Testis (tissue), 3 donors: ENCODE results near the gene BBLN. TPM values are rescaled to one million over a fixed set of nuclear protein-coding genes. Genes with fewer than 3 reads are reported as not detected.

Source experiments
- DNase-seq: peaks from one replicate; pipeline ENCODE4 v3.0.0-alpha.2; 2019
- H3K27ac ChIP-seq, 2 donors: fragments of 200-600 bp; sonication (generic); one replicate each; pipeline ENCODE4 v1.5.1; 2019
- H3K27me3 ChIP-seq: fragments of 200-600 bp; sonication (generic); one replicate; pipeline ENCODE4 v1.5.1; 2019
- H3K36me3 ChIP-seq: fragments of 200-600 bp; sonication (generic); one replicate; pipeline ENCODE4 v1.5.1; 2017; ENCODE audit warnings: low read depth; ENCODE audit errors: missing control alignments
- H3K4me1 ChIP-seq: fragments of 200-600 bp; sonication (generic); one replicate; pipeline ENCODE4 v1.5.1; 2019
- H3K4me3 ChIP-seq, 2 donors: fragments of 200-600 bp; sonication (generic); one replicate each; pipeline ENCODE4 v1.5.1; 2017 to 2019
- H3K9me3 ChIP-seq: fragments of 200-600 bp; sonication (generic); one replicate; pipeline ENCODE4 v1.5.1; 2017
- POLR2A ChIP-seq: fragments of 450-650 bp; IDR thresholded peaks from one replicate; pipeline ENCODE4 v1.6.1; 2017; ENCODE audit warnings: antibody characterized with exemption, mild to moderate bottlenecking, moderate library complexity
- WGBS, 2 donors: methylation state at CpG; one replicate each; pipeline ENCODE4 v1.1.5; 2018; 5-methylcytosine and 5-hydroxymethylcytosine counted together
- intact Hi-C: fragments of 100-400 bp; cut with DNase I; formaldehyde crosslinking; loops from one replicate; pipeline ENCODE4 v1.15.1; 2023; ENCODE audit warnings: low total_unique reads
- polyA plus RNA-seq: library from polyadenylated mRNA; stranded (reverse); fragments of 350-450 nt; fragmentation: Illumina TruSeq; extraction: RNeasy Lipid Tissue Mini Kit (QIAGEN cat#74804); gene quantifications from one replicate; pipeline ENCODE4 v1.2.3, GENCODE V29; 2014; ENCODE audit warnings: low read depth, low replicate concordance; ENCODE audit not compliant: insufficient read depth
- total RNA-seq, 2 donors: library from RNA; depleted of rRNA; stranded (reverse); fragments of >200 nt; gene quantifications; one replicate each; pipeline ENCODE4 v1.2.3, GENCODE V29; 2016
- TF ChIP-seq, protein P1 (sequence below), 3 experiments: fragments of 450-650 bp in 2 of 3; fragments of 200-600 bp in 1 of 3; sonication (generic) in 1 of 3; IDR thresholded peaks; one replicate each; pipeline ENCODE4 v1.5.1; 2016 to 2019; ENCODE audit warnings: antibody characterized with exemption in 3 of 3, mild to moderate bottlenecking in 2 of 3, moderate library complexity in 1 of 3

The BBLN gene
- total and polyA plus RNA-seq, 3 donors from 2014 or later = 56.9 to 225 (median 219) TPM

- Histone ChIP-seq H3K9me3 (no peaks in the 10 kb centered on the region), H3K36me3 (no peaks in the 10 kb centered on the region), H3K27me3 (no peaks in the 10 kb centered on the region), H3K27ac (no peak overlapping the region), H3K4me3 (no peak overlapping the region), H3K4me1 (no peaks in the 10 kb centered on the region)
- WGBS, 2 donors = 91 to 92% methylated on average over 8 of the region's 8 CpGs
- intact Hi-C loops = no loop called here
- no peak for DNase-seq
- TF ChIP-seq POLR2A = no peak
- TF ChIP-seq, protein P1, sequence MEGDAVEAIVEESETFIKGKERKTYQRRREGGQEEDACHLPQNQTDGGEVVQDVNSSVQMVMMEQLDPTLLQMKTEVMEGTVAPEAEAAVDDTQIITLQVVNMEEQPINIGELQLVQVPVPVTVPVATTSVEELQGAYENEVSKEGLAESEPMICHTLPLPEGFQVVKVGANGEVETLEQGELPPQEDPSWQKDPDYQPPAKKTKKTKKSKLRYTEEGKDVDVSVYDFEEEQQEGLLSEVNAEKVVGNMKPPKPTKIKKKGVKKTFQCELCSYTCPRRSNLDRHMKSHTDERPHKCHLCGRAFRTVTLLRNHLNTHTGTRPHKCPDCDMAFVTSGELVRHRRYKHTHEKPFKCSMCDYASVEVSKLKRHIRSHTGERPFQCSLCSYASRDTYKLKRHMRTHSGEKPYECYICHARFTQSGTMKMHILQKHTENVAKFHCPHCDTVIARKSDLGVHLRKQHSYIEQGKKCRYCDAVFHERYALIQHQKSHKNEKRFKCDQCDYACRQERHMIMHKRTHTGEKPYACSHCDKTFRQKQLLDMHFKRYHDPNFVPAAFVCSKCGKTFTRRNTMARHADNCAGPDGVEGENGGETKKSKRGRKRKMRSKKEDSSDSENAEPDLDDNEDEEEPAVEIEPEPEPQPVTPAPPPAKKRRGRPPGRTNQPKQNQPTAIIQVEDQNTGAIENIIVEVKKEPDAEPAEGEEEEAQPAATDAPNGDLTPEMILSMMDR (IDR thresholded peaks at IDR 0.05) = no peak
These were observed 8.8 kb downstream of the BBLN start for GRCh38 chr9:128168731-128169308.

DNA sequence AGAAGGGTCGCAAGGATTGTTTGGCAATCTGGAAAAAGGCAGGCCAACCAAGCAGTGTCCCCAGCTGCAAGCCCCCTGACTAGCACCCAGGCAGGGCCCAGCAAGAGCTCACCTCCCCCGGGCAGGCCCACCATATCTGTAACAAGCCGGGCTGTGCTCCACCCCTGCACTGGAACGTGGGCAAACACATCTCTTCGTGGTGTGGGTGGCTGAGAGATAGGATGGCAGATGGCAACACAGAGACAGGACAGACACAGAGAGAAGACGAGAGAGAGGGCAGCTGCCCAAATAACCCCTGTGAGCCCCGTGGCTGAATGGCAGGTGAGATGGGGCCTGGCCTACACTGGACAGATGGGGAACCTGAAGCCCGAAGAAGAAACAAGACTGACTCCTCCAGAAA is 9.4 kb downstream of the BBLN start:
- Histone ChIP-seq H3K27ac (no peak overlapping the region), H3K9me3 (no peaks in the 10 kb centered on the region), H3K4me1 (no peaks in the 10 kb centered on the region), H3K27me3 (no peaks in the 10 kb centered on the region), H3K36me3 (no peaks in the 10 kb centered on the region), H3K4me3 (no peak overlapping the region)
- TF ChIP-seq, protein P1 (IDR thresholded peaks at IDR 0.05) = no peak
- no peak for TF ChIP-seq POLR2A
- intact Hi-C loops = no loop called here
- whole genome bisulfite sequencing, 2 donors = 77 to 78% methylated on average over 8 of the region's 8 CpGs
- no peak for DNase-seq

- no peaks in the 10 kb centered on the region for H3K27me3 ChIP-seq
- H3K27ac ChIP-seq = no peak overlapping the region
- intact Hi-C loops = no loop called here
- no peak overlapping the region for H3K4me3 ChIP-seq
- TF ChIP-seq, protein P1 (IDR thresholded peaks at IDR 0.05) = no peak
- TF ChIP-seq POLR2A = no peak
- no peaks in the 10 kb centered on the region for H3K36me3 ChIP-seq
- no peaks in the 10 kb centered on the region for H3K9me3 ChIP-seq
- no peak for DNase-seq
- WGBS, 2 donors = 93 to 98% methylated on average over 6 to 8 of the region's 8 CpGs
- H3K4me1 ChIP-seq = no peaks in the 10 kb centered on the region
These were observed 9.9 kb downstream of the BBLN start for GRCh38 chr9:128169925-128170324.

- no peaks in the 10 kb centered on the region for H3K9me3 ChIP-seq
- no peak overlapping the region for H3K4me3 ChIP-seq
- 89 to 95% methylated on average over 4 of the region's 4 CpGs for WGBS, 2 donors
- DNase-seq = no peak
- intact Hi-C loops = no loop called here
- no peaks in the 10 kb centered on the region for H3K36me3 ChIP-seq
- no peaks in the 10 kb centered on the region for H3K27me3 ChIP-seq
- H3K27ac ChIP-seq = no peak overlapping the region
- TF ChIP-seq, protein P1 (IDR thresholded peaks at IDR 0.05) = no peak
- TF ChIP-seq POLR2A = no peak
- no peaks in the 10 kb centered on the region for H3K4me1 ChIP-seq
These were observed 14.0 kb downstream of the BBLN start for GRCh38 chr9:128174062-128174461.

DNA sequence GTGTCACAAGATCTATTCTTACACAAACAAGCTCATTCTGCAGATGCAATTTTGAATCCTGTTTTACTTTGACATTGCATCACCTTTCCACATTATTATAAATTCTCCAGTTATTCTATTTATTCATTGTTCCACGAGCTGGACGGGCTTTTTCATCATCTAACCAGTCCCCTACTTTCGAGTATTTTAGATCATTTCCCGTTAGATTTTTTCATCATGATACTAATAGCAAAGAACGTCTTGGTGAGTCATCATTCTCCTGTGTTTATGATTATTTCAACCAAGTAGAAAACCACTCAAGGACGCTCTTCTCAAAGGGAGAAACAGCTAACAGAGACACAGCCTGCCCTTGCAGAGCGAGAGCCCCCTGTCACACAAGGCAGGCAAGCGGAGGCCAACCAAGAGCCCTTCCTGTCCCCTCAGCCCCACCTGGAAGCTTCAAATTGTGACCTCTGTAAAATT is 15.1 kb downstream of the BBLN start:
- Histone ChIP-seq H3K36me3 (no peaks in the 10 kb centered on the region), H3K4me1 (no peaks in the 10 kb centered on the region), H3K27ac (no peak overlapping the region), H3K27me3 (no peaks in the 10 kb centered on the region), H3K9me3 (no peaks in the 10 kb centered on the region), H3K4me3 (no peak overlapping the region)
- intact Hi-C loops = no loop called here
- DNase-seq = no peak
- 78 to 83% methylated on average over 8 of the region's 8 CpGs for whole genome bisulfite sequencing, 2 donors
- no peak for TF ChIP-seq POLR2A
- TF ChIP-seq, protein P1 (IDR thresholded peaks at IDR 0.05) = no peak
